ENCODE measurements around the gene ANAPC15. TPM values are rescaled to one million over a fixed set of nuclear protein-coding genes. Genes with fewer than 3 reads are reported as not detected.

Gene ANAPC15
- total and polyA plus RNA-seq, 9 of the 15 experiments (the other 6 are each of a cell fraction or from before 2014, with no cell fraction given) = 53.0 to 254 (median 75.7) TPM

DNA sequence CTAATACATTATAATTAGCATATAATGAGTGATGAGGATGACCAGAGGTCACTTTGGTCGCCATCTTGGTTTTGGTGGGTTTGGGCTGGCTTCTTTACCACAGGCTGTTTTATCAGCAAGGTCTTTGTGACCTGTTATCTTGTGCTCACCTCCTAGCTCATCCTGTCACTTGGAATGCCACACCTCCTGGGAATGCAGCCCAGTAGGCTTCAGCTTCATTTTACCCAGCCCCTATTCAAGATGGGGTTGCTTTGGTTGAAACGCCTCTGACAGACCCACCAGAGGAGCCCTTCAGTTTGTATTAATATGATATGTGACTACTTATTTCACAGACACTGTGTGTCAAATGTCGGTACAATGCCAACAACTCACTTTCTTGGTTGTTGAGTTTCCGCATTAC, 43.3 kb upstream of the ANAPC15 start:
- in situ Hi-C loops (cut with MboI) = no loop called here
- Histone ChIP-seq H4K20me1 (replicated peaks; ENCODE audit: control insufficient read depth, insufficient read depth, low read length) (no peaks in the 10 kb centered on the region), H3K27me3 (ENCODE audit: control insufficient read depth in 2 of 2, insufficient read depth in 2 of 2, low read length in 2 of 2) (no peaks in the 10 kb centered on the region; a peak in 1 of 5 replicates), H3K4me1 (replicated peaks in 1 of 2; ENCODE audit: control insufficient read depth in 2 of 2, insufficient read depth in 2 of 2, low read length in 2 of 2) (peaks cover 3 to 22% of the 10 kb centered on the region in 2 experiments; a peak in 4 of 5 replicates), H3K36me3 (ENCODE audit: control insufficient read depth, insufficient read depth, low read length) (no peaks in the 10 kb centered on the region), H3K4me2 (ENCODE audit: insufficient read depth, low read length) (no peak overlapping the region), H3K27ac (ENCODE audit: extremely low read depth, low read depth, low read length) (no peak overlapping the region), H2AFZ (ENCODE audit: low read depth, low read length) (0 out of 2 replicates have a peak overlapping the region, but pooled peaks have one; percentile 9), H3K9me1 (ENCODE audit: control insufficient read depth, insufficient read depth, low read length) (no peaks in the 10 kb centered on the region), H3K79me2 (ENCODE audit: control insufficient read depth, insufficient read depth, low read length) (no peaks in the 10 kb centered on the region), H3K9me3 (replicated peaks; ENCODE audit: control insufficient read depth, insufficient read depth, low read depth, low read length) (no peaks in the 10 kb centered on the region), H3K4me3 (no peak overlapping the region), H3K9ac (ENCODE audit: insufficient read depth in 1 of 2, low read depth in 2 of 2, low read length in 2 of 2) (no peak overlapping the region)
- intact Hi-C loops (cut with micrococcal nuclease) = no loop called here
- WGBS (ENCODE audit: insufficient coverage, low coverage, missing lambda C conversion rate) = 55% methylated on average over 4 of the region's 4 CpGs
- CTCF ChIA-PET (ENCODE audit: low intra/inter-chr PET ratio) = no interaction called here
- no peak for DNase-seq (ENCODE audit: extremely low read depth in 1 of 4, low spot score in 3 of 4)
- no TSS peak for BruUV-seq (replicated peaks)
- ATAC-seq = no peak
- POLR2A ChIA-PET = no interaction called here
- FAIRE-seq = no peak
- TF ChIP-seq JUND (IDR thresholded peaks at IDR 0.05; ENCODE audit: borderline replicate concordance, low read depth, low read length) = no peak
- no peak for TF ChIP-seq JUND (tag; IDR thresholded peaks at IDR 0.05; ENCODE audit: borderline replicate concordance, low read depth, low read length)
- TF ChIP-seq, protein P1, sequence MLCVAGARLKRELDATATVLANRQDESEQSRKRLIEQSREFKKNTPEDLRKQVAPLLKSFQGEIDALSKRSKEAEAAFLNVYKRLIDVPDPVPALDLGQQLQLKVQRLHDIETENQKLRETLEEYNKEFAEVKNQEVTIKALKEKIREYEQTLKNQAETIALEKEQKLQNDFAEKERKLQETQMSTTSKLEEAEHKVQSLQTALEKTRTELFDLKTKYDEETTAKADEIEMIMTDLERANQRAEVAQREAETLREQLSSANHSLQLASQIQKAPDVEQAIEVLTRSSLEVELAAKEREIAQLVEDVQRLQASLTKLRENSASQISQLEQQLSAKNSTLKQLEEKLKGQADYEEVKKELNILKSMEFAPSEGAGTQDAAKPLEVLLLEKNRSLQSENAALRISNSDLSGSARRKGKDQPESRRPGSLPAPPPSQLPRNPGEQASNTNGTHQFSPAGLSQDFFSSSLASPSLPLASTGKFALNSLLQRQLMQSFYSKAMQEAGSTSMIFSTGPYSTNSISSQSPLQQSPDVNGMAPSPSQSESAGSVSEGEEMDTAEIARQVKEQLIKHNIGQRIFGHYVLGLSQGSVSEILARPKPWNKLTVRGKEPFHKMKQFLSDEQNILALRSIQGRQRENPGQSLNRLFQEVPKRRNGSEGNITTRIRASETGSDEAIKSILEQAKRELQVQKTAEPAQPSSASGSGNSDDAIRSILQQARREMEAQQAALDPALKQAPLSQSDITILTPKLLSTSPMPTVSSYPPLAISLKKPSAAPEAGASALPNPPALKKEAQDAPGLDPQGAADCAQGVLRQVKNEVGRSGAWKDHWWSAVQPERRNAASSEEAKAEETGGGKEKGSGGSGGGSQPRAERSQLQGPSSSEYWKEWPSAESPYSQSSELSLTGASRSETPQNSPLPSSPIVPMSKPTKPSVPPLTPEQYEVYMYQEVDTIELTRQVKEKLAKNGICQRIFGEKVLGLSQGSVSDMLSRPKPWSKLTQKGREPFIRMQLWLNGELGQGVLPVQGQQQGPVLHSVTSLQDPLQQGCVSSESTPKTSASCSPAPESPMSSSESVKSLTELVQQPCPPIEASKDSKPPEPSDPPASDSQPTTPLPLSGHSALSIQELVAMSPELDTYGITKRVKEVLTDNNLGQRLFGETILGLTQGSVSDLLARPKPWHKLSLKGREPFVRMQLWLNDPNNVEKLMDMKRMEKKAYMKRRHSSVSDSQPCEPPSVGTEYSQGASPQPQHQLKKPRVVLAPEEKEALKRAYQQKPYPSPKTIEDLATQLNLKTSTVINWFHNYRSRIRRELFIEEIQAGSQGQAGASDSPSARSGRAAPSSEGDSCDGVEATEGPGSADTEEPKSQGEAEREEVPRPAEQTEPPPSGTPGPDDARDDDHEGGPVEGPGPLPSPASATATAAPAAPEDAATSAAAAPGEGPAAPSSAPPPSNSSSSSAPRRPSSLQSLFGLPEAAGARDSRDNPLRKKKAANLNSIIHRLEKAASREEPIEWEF (CRISPR knock-in tag; IDR thresholded peaks at IDR 0.05) = no peak
- TF ChIP-seq DNMT1 (IDR thresholded peaks at IDR 0.05) = no peak
- no peak for TF ChIP-seq ZC3H11A (IDR thresholded peaks at IDR 0.05; ENCODE audit: low read depth, low read length)
- TF ChIP-seq, protein P2, sequence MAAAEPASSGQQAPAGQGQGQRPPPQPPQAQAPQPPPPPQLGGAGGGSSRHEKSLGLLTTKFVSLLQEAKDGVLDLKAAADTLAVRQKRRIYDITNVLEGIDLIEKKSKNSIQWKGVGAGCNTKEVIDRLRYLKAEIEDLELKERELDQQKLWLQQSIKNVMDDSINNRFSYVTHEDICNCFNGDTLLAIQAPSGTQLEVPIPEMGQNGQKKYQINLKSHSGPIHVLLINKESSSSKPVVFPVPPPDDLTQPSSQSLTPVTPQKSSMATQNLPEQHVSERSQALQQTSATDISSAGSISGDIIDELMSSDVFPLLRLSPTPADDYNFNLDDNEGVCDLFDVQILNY (CRISPR knock-in tag; IDR thresholded peaks at IDR 0.05) = no peak
- TF ChIP-seq MEF2D (tag; conservative IDR thresholded peaks at IDR 0.05; ENCODE audit: low read depth) = 0 out of 2 replicates have a peak, but pooled peaks have one; percentile 41
- no peak for TF ChIP-seq ZNF76 (CRISPR knock-in tag; IDR thresholded peaks at IDR 0.05; ENCODE audit: borderline replicate concordance)
- no peak for TF ChIP-seq ZNF316 (IDR thresholded peaks at IDR 0.05)
- no peak for TF ChIP-seq ZBED1 (IDR thresholded peaks at IDR 0.05)
- peak; percentile 61 for TF ChIP-seq ZNF175 (CRISPR knock-in tag; IDR thresholded peaks at IDR 0.05; ENCODE audit: low read depth)
- TF ChIP-seq, protein P3, sequence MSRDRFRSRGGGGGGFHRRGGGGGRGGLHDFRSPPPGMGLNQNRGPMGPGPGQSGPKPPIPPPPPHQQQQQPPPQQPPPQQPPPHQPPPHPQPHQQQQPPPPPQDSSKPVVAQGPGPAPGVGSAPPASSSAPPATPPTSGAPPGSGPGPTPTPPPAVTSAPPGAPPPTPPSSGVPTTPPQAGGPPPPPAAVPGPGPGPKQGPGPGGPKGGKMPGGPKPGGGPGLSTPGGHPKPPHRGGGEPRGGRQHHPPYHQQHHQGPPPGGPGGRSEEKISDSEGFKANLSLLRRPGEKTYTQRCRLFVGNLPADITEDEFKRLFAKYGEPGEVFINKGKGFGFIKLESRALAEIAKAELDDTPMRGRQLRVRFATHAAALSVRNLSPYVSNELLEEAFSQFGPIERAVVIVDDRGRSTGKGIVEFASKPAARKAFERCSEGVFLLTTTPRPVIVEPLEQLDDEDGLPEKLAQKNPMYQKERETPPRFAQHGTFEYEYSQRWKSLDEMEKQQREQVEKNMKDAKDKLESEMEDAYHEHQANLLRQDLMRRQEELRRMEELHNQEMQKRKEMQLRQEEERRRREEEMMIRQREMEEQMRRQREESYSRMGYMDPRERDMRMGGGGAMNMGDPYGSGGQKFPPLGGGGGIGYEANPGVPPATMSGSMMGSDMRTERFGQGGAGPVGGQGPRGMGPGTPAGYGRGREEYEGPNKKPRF (IDR thresholded peaks at IDR 0.05; ENCODE audit: low read depth, low read length) = no peak
- no peak for TF ChIP-seq CSDE1 (IDR thresholded peaks at IDR 0.05)
- TF ChIP-seq HMGN3 (IDR thresholded peaks at IDR 0.05; ENCODE audit: borderline replicate concordance, extremely low read depth, insufficient read length, low read depth, low read length) = no peak
- TF ChIP-seq DACH1 (IDR thresholded peaks at IDR 0.05; ENCODE audit: partially characterized antibody) = no peak
- TF ChIP-seq ZFP1 (CRISPR knock-in tag; IDR thresholded peaks at IDR 0.05) = no peak
- peak; percentile 87; the same call in 1 of the 2 replicates for TF ChIP-seq HDAC8 (tag; IDR thresholded peaks at IDR 0.05)
